Glomerular endothelial cell (primary cell): Measurements from ENCODE around the gene DIDO1. TPM values are rescaled to one million over a fixed set of nuclear protein-coding genes. Genes with fewer than 3 reads are reported as not detected.
"Not testable (repeated sequence)": the region's sequence is repeated elsewhere in the genome, so short reads cannot be mapped to it uniquely, and the experiment has no call there.

Experiments used
- DNase-seq: peaks from one replicate; pipeline ENCODE4 v3.0.0-alpha.2; 2011; ENCODE audit warnings: low read depth, low spot score; ENCODE audit errors: extremely low read depth
- total RNA-seq: library from RNA; depleted of rRNA; stranded (reverse); fragments of >200 nt; gene quantifications from 2 replicates; pipeline ENCODE4 v1.2.3, GENCODE V29; 2015

DIDO1 gene
- total RNA-seq, 1 donor from 2014 or later, result 50.3 TPM

GRCh38 chr20:62933966-62934365 lies 7.7 kb upstream of the DIDO1 start:
- no peak for DNase-seq

GRCh38 chr20:62931464-62931863 lies 5.2 kb upstream of the DIDO1 start:
- DNase-seq, result no peak

- DNase-seq, result no peak
Observed at GRCh38 chr20:62929051-62929538, 2.8 kb upstream of the DIDO1 start.

- no peak for DNase-seq
Observed at GRCh38 chr20:62928246-62928939, 2.1 kb upstream of the DIDO1 start.

- DNase-seq, result no peak
Observed at GRCh38 chr20:62927128-62927705, 912 bp upstream of the DIDO1 start.

- no peak for DNase-seq
Observed at GRCh38 chr20:62925420-62926228, 681 bp downstream of the DIDO1 start.

GRCh38 chr20:62925076-62925419 lies 1.3 kb downstream of the DIDO1 start:
- DNase-seq, result no peak

- DNase-seq, result no peak
Observed at GRCh38 chr20:62924442-62925075, 1.7 kb downstream of the DIDO1 start.

- DNase-seq, result no peak
Observed at GRCh38 chr20:62923669-62924441, 2.5 kb downstream of the DIDO1 start.

- not testable (repeated sequence) for DNase-seq
Observed at GRCh38 chr20:62923059-62923668, 3.1 kb downstream of the DIDO1 start.

- no peak for DNase-seq
Observed at GRCh38 chr20:62922451-62922921, 3.8 kb downstream of the DIDO1 start.

- no peak for DNase-seq
Observed at GRCh38 chr20:62921119-62921687, 5.1 kb downstream of the DIDO1 start.

- DNase-seq, result no peak
Observed at GRCh38 chr20:62920039-62920645, 6.2 kb downstream of the DIDO1 start.

GRCh38 chr20:62918831-62919230 lies 7.5 kb downstream of the DIDO1 start:
- no peak for DNase-seq

- DNase-seq, result no peak
Observed at GRCh38 chr20:62918147-62918546, 8.2 kb downstream of the DIDO1 start.

- no peak for DNase-seq
Observed at GRCh38 chr20:62917720-62918119, 8.6 kb downstream of the DIDO1 start.

- no peak for DNase-seq
Observed at GRCh38 chr20:62916703-62917476, 9.4 kb downstream of the DIDO1 start.

GRCh38 chr20:62914970-62915457 lies 11.3 kb downstream of the DIDO1 start:
- DNase-seq, result no peak
